Embryonic facial prominence (tissue), 1 donor: ENCODE data around the gene LTBP3.
A peak's percentile ranks its signal among the peaks of the same experiment; 100 is the strongest.

Experiments
- DNase-seq: peaks from one replicate; pipeline ENCODE4 v3.0.0-alpha.2; 2016; ENCODE audit errors: extremely low spot score

LTBP3 gene

DNA sequence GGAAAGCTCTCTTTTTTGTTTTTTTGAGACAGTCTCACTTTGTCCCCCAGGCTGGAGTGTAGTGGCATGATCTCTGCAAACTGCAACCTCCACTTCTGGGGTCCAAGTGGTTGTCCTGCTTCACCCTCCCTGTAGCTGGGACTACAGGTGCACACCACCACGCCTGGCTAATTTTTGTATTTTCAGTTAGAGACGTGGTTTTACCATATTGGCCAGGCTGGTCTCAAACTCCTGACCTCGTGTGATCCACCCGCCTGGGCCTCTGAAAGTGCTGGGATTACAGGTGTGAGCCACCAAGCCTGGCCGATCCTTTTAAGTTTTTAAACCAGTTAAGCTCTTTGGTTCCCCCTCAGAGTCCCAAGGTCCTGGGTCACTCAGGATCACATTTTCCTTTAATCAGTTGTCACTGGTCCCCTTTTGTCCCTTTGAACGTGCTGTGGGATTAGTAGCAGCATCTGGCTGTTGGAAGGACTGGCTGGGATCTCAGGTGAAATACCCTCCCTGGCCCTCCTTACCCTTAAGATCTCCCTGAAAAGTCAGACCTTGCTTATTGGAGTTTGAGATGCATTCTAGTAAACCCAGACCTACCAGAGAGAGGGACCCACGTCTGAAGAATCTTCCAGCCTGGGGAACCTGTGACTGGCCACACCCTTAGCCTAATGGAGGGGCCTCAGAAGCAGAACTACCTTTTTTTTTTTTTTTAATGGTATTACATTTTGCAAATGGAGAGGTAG is 51.2 kb downstream of the LTBP3 start:
- no peak for DNase-seq

DNA sequence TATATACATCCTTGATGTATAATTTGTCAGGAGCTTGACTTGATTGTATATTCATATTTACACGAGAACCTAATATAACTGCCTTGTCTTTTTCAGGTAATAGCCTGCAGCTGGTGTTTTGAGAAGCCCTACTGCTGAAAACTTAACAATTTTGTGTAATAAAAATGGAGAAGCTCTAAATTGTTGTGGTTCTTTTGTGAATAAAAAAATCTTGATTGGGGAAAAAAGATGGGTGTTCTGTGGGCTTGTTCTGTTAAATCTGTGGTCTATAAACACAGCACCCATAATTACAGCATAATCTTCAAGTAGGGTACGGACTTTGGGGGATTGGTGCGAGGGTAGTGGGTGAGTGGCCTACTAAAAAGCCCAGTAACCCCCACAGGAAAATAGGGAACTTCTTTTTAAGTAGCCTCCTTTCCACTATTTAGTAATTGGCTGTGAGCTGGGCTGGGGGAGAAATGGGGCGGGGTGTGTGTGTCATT is 51.8 kb downstream of the LTBP3 start:
- DNase-seq, result no peak

DNA sequence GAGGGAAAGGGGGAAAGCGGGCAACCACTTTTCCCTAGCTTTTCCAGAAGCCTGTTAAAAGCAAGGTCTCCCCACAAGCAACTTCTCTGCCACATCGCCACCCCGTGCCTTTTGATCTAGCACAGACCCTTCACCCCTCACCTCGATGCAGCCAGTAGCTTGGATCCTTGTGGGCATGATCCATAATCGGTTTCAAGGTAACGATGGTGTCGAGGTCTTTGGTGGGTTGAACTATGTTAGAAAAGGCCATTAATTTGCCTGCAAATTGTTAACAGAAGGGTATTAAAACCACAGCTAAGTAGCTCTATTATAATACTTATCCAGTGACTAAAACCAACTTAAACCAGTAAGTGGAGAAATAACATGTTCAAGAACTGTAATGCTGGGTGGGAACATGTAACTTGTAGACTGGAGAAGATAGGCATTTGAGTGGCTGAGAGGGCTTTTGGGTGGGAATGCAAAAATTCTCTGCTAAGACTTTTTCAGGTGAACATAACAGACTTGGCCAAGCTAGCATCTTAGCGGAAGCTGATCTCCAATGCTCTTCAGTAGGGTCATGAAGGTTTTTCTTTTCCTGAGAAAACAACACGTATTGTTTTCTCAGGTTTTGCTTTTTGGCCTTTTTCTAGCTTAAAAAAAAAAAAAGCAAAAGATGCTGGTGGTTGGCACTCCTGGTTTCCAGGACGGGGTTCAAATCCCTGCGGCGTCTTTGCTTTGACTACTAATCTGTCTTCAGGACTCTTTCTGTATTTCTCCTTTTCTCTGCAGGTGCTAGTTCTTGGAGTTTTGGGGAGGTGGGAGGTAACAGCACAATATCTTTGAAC is 52.5 kb downstream of the LTBP3 start:
- no peak for DNase-seq

DNA sequence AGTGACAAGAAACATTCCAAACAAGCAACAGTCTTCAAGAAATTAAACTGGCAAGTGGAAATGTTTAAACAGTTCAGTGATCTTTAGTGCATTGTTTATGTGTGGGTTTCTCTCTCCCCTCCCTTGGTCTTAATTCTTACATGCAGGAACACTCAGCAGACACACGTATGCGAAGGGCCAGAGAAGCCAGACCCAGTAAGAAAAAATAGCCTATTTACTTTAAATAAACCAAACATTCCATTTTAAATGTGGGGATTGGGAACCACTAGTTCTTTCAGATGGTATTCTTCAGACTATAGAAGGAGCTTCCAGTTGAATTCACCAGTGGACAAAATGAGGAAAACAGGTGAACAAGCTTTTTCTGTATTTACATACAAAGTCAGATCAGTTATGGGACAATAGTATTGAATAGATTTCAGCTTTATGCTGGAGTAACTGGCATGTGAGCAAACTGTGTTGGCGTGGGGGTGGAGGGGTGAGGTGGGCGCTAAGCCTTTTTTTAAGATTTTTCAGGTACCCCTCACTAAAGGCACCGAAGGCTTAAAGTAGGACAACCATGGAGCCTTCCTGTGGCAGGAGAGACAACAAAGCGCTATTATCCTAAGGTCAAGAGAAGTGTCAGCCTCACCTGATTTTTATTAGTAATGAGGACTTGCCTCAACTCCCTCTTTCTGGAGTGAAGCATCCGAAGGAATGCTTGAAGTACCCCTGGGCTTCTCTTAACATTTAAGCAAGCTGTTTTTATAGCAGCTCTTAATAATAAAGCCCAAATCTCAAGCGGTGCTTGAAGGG is 53.3 kb downstream of the LTBP3 start:
- DNase-seq, result no peak

- DNase-seq, result no peak
Observed at GRCh38 chr11:65503949-65504673, 54.0 kb downstream of the LTBP3 start.

DNA sequence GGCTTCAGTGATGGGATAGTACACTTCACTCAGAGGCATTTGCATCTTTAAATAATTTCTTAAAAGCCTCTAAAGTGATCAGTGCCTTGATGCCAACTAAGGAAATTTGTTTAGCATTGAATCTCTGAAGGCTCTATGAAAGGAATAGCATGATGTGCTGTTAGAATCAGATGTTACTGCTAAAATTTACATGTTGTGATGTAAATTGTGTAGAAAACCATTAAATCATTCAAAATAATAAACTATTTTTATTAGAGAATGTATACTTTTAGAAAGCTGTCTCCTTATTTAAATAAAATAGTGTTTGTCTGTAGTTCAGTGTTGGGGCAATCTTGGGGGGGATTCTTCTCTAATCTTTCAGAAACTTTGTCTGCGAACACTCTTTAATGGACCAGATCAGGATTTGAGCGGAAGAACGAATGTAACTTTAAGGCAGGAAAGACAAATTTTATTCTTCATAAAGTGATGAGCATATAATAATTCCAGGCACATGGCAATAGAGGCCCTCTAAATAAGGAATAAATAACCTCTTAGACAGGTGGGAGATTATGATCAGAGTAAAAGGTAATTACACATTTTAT is 54.7 kb downstream of the LTBP3 start:
- no peak for DNase-seq

DNA sequence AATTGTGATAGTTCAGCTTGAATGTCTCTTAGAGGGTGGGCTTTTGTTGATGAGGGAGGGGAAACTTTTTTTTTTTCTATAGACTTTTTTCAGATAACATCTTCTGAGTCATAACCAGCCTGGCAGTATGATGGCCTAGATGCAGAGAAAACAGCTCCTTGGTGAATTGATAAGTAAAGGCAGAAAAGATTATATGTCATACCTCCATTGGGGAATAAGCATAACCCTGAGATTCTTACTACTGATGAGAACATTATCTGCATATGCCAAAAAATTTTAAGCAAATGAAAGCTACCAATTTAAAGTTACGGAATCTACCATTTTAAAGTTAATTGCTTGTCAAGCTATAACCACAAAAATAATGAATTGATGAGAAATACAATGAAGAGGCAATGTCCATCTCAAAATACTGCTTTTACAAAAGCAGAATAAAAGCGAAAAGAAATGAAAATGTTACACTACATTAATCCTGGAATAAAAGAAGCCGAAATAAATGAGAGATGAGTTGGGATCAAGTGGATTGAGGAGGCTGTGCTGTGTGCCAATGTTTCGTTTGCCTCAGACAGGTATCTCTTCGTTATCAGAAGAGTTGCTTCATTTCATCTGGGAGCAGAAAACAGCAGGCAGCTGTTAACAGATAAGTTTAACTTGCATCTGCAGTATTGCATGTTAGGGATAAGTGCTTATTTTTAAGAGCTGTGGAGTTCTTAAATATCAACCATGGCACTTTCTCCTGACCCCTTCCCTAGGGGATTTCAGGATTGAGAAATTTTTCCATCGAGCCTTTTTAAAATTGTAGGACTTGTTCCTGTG is 55.4 kb downstream of the LTBP3 start:
- DNase-seq, result no peak

- DNase-seq, result no peak
Observed at GRCh38 chr11:65502274-65502554, 55.9 kb downstream of the LTBP3 start.

- peak; percentile 29 for DNase-seq
Observed at GRCh38 chr11:65501472-65502273, 56.5 kb downstream of the LTBP3 start.

DNA sequence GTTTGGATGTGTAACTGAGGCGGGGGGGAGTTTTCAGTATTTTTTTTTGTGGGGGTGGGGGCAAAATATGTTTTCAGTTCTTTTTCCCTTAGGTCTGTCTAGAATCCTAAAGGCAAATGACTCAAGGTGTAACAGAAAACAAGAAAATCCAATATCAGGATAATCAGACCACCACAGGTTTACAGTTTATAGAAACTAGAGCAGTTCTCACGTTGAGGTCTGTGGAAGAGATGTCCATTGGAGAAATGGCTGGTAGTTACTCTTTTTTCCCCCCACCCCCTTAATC is 57.0 kb downstream of the LTBP3 start:
- no peak for DNase-seq

- DNase-seq, result peak; percentile 53
Observed at GRCh38 chr11:65500387-65501185, 57.6 kb downstream of the LTBP3 start.

DNA sequence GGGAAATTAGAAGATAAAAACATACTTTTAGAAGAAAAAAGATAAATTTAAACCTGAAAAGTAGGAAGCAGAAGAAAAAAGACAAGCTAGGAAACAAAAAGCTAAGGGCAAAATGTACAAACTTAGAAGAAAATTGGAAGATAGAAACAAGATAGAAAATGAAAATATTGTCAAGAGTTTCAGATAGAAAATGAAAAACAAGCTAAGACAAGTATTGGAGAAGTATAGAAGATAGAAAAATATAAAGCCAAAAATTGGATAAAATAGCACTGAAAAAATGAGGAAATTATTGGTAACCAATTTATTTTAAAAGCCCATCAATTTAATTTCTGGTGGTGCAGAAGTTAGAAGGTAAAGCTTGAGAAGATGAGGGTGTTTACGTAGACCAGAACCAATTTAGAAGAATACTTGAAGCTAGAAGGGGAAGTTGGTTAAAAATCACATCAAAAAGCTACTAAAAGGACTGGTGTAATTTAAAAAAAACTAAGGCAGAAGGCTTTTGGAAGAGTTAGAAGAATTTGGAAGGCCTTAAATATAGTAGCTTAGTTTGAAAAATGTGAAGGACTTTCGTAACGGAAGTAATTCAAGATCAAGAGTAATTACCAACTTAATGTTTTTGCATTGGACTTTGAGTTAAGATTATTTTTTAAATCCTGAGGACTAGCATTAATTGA is 58.3 kb downstream of the LTBP3 start:
- no peak for DNase-seq

GRCh38 chr11:65498977-65499712 is 59.0 kb downstream of the LTBP3 start, which contains the start of gene MALAT1:
Gene MALAT1 (plus strand): TSS chr11:65499045.
- DNase-seq, result peak; percentile 96

DNA sequence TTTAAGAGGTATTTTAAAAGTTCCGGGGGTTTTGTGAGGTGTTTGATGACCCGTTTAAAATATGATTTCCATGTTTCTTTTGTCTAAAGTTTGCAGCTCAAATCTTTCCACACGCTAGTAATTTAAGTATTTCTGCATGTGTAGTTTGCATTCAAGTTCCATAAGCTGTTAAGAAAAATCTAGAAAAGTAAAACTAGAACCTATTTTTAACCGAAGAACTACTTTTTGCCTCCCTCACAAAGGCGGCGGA is 59.5 kb downstream of the LTBP3 start:
- no peak for DNase-seq

DNA sequence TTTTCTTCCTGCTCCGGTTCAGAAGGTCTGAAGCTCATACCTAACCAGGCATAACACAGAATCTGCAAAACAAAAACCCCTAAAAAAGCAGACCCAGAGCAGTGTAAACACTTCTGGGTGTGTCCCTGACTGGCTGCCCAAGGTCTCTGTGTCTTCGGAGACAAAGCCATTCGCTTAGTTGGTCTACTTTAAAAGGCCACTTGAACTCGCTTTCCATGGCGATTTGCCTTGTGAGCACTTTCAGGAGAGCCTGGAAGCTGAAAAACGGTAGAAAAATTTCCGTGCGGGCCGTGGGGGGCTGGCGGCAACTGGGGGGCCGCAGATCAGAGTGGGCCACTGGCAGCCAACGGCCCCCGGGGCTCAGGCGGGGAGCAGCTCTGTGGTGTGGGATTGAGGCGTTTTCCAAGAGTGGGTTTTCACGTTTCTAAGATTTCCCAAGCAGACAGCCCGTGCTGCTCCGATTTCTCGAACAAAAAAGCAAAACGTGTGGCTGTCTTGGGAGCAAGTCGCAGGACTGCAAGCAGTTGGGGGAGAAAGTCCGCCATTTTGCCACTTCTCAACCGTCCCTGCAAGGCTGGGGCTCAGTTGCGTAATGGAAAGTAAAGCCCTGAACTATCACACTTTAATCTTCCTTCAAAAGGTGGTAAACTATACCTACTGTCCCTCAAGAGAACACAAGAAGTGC is 60.0 kb downstream of the LTBP3 start:
- no peak for DNase-seq

DNA sequence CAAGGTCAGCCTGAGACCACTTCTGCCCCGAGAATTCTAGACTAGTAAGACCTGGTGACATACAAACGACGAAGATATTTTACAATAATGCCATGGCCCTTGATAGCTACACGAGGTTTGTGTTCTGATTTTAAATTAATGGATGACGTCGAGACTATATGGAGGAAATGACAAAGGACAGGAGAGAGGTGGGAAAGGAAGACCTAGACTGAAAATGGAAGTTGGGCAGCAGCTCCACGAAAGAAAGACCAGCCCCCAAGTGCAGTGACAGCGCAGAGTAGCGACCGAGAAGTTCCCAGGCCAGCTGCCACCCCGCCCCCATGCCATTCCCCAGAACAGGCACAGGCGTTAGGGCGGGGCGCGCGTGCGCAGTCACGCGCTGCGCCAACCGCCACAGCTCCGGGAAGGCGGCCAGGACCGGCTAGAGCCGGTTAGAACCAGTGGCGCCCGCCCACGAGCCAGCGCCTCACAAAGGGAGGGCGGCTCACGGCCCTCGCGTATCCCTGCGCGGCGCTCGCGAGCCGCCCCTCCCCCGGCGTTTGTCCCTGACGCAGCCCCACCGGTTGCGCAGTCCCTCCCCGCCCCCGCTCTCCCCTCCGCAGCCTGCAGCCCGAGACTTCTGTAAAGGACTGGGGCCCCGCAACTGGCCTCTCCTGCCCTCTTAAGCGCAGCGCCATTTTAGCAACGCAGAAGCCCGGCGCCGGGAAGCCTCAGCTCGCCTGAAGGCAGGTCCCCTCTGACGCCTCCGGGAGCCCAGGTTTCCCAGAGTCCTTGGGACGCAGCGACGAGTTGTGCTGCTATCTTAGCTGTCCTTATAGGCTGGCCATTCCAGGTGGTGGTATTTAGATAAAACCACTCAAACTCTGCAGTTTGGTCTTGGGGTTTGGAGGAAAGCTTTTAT is 60.8 kb downstream of the LTBP3 start:
- peak; percentile 96 for DNase-seq
